Erythroblast (primary cell): Measurements from ENCODE around the gene TOP3B.
A peak's percentile ranks its signal among the peaks of the same experiment; 100 is the strongest.

Experiments used
- DNase-seq, 2 experiments: peaks; one replicate each; lab custom pipeline; 2025; lab: John Stamatoyannopoulos, UW
- GATA1 ChIP-seq: IDR thresholded peaks from 2 replicates; pipeline ENCODE4 v1.6.1; 2011; ENCODE audit warnings: low read depth, mild to moderate bottlenecking, control low read depth, low read length, moderate library complexity
- POLR2A ChIP-seq: IDR thresholded peaks from 2 replicates; pipeline ENCODE4 v1.6.1; 2011; ENCODE audit warnings: mild to moderate bottlenecking, low read length

The TOP3B gene

GRCh38 chr22:21958360-21959273 lies 24.0 kb downstream of the TOP3B start:
- DNase-seq = no peak
- TF ChIP-seq GATA1 = no peak
- no peak for TF ChIP-seq POLR2A

GRCh38 chr22:21952586-21953571 lies 29.7 kb downstream of the TOP3B start, which contains the start of gene PPM1F:
Gene PPM1F (minus strand): TSS chr22:21952848. CDS start chr22:21946048, 6,800 bp downstream.
- no peak for TF ChIP-seq POLR2A
- DNase-seq = peak; percentile 85 to 93

DNA sequence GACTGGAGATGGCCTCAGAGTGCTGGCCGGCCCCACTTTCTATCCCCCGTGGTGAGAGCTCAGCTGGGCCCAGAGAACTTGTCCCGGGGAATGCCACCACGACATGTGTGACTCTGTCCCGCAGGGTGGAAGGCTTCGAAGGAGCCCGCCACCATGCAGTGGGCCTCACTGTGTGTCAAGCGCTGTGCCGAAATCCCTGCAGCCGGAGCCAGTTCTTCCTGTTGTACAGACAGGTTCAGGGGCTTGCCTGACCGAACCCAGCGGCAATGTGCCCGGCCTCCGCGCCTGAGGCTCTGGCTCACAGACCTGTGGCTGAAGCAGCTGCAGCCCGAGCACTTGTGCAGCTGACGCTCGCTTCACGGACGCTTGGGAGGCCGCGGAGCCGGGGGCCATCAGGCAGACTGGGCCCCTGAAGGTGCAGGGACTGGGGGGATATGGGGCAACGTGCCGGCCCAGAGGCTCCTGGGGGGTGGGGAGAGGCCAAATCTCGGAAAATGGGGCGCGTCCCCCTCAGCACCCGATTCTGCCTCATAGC lies 30.6 kb downstream of the TOP3B start:
- peak; percentile 39 to 43 for DNase-seq

GRCh38 chr22:21951062-21951461 lies 31.5 kb downstream of the TOP3B start:
- TF ChIP-seq GATA1 = no peak
- DNase-seq = no peak

More for the DNA sequence above, 30.6 kb downstream of the TOP3B start:
- TF ChIP-seq GATA1 (no peak), POLR2A (no peak)

DNA sequence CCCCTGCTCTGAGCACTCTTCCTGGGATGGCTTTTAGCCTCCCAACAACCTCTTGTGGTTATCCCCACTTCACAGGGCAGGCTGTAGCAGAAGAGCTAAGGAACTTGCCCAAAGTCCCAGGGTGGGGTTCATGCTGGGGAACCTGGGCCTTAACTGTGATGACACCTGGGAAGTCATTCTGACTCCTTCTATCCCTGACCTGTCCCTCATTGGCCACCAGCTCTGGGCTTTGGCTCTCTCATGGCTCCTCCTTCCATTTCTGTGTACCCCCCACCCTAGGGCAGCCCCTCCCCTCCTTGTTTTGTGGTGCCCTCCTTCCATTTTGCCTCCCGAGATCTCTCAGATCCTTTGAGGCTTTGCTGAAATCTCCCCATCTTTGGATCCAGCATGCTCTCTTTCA lies 32.6 kb downstream of the TOP3B start:
- DNase-seq = no peak
- TF ChIP-seq POLR2A (no peak), GATA1 (no peak)

- no peak for DNase-seq
- TF ChIP-seq POLR2A (no peak), GATA1 (no peak)
Measured at GRCh38 chr22:21949569-21949918, 33.0 kb downstream of the TOP3B start.

DNA sequence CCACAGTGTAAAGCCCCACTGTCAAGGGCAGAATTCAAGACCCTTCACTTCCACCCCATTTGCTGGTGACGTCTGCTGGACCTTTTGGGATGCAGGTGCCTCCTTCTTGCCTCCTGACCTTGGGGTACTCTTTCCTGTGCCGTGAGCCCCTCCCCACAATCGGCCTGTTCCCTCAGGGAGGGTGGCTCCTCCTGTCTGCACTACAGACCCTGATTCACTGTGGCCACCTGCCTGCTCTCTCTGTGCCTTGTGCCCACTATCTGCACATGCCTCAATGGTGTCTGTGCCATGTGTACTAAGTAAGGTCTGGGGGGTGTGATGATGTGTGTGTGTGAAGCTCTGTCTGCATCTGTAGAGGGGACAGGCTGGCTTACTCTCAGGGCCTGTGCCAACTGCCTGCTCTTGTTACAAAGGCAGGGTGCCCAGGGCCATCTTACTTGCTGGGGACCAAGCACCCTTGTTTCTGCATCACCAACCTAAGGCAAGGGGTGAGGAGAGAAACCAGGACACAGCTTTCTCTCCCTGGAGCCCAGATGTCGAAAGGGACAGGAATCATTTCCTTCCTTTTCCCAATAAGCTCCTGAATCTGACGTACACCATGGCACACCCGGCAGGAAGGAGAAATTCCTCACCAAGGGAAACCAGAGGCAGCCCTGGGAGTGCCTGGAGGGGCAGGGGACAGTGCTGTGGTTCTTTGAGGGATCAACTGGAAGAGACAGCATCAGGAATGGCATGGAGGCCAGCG lies 33.6 kb downstream of the TOP3B start:
- DNase-seq = no peak
- TF ChIP-seq GATA1 = no peak
- no peak for TF ChIP-seq POLR2A

DNA sequence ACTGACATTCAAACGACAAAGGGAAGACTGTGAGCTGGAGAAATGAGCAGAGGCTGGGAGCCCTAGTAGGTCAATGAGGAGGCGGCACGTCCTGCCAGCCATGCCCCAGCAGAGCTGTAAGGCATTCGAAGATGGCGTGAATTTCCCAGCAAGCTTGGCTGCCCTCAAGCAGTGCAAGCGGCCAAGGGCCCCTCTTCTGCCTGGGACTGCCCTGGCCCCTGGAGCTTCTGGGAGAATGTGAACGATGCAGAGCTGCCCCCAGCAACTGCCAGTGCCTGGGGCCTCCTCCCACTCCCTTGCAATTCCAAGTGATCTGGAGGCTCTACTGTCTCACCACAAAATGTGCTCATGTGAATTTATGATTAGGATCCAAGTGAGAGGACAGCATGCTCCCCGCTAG lies 34.2 kb downstream of the TOP3B start:
- TF ChIP-seq POLR2A = no peak
- DNase-seq = no peak

DNA sequence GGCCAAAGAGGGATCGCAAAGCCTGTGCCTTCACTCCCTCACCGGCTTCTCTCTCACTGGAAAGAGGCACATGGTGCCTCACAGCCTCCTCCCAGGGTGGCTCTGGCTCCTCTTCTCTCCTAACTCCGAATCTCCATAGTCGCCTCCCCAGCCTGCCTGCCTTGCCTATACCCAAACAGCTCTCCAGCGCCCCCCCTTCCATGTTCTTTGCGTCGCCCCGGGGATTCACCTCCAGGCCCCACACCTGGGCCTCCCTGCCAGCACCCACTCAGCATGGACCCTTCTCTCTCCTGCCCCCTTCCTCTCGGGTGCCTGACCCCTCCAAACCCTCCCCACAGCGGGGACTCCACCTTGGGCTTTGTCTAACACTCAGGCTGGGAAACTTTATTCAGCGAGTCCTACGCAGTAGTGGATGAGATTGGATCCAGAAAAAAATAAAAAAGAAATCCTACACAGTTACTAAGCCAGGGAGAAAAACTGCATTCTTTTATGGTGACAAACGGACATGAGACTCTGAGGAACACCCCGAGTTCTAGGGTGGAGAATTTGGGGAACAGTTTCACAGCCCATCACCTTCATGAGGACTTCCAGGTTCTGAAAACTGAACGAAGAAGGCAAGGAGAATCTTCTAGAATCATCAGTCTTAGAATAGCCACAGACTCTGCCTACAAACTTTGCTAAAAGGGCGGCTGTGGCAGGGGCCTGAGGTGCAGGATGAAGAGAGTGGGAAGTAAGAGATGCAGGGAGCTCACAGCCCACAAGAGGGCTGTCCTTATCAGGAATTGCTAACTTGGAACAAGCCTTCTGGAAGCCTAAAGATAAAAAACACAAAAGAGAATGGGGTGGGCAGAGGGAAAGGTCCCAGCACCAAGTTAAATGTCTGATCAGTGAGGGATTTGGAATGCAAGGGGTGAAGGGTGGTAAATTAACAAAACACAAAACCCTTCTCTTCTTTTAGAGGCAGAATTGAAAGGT lies 35.3 kb downstream of the TOP3B start:
- peak; percentile 62 to 82 for DNase-seq
- TF ChIP-seq GATA1 (peak; percentile 72), POLR2A (no peak)

GRCh38 chr22:21946262-21946925 lies 36.2 kb downstream of the TOP3B start:
- TF ChIP-seq GATA1 = no peak
- no peak for DNase-seq

GRCh38 chr22:21945453-21946261 lies 36.9 kb downstream of the TOP3B start:
- no peak for DNase-seq
- no peak for TF ChIP-seq POLR2A
- TF ChIP-seq GATA1 = no peak
